ENCODE measurements around the gene UBE2R2.

DNA sequence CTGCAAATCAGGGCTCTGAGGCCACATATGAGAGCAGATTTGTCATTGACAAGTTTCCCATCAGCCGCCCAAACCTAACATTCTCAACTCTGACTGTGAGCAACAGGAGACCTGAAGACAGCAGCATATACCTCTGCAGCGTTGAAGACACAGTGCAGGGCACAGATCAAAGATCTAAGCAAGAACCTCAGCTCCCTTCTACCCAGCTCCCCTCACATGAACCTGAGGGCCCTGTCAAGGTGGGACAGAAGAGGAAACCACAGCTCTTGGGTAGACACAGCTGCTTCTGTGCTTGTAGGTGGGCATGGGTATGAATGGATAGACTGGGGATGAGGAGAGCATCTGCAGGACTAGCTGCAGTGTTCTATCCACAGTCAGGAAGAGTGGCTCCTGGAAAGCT is 30.3 kb upstream of the UBE2R2 start:
- TF ChIP-seq POLR2A (IDR thresholded peaks at IDR 0.05) (no peak), POLR2AphosphoS5 (IDR thresholded peaks at IDR 0.05) (no peak)
- TF ChIP-seq, protein P1, sequence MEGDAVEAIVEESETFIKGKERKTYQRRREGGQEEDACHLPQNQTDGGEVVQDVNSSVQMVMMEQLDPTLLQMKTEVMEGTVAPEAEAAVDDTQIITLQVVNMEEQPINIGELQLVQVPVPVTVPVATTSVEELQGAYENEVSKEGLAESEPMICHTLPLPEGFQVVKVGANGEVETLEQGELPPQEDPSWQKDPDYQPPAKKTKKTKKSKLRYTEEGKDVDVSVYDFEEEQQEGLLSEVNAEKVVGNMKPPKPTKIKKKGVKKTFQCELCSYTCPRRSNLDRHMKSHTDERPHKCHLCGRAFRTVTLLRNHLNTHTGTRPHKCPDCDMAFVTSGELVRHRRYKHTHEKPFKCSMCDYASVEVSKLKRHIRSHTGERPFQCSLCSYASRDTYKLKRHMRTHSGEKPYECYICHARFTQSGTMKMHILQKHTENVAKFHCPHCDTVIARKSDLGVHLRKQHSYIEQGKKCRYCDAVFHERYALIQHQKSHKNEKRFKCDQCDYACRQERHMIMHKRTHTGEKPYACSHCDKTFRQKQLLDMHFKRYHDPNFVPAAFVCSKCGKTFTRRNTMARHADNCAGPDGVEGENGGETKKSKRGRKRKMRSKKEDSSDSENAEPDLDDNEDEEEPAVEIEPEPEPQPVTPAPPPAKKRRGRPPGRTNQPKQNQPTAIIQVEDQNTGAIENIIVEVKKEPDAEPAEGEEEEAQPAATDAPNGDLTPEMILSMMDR (IDR thresholded peaks at IDR 0.05): no peak

Data from upper lobe of left lung (tissue), 4 donors.